Esophagus muscularis mucosa (tissue), 3 donors: ENCODE measurements around the gene VWA7.

ENCODE experiments used
- POLR2A ChIP-seq: fragments of 450-650 bp; IDR thresholded peaks from one replicate; pipeline ENCODE4 v1.6.1; 2017; ENCODE audit warnings: antibody characterized with exemption, moderate library complexity, mild to moderate bottlenecking, low read depth
- POLR2AphosphoS5 ChIP-seq, 2 donors: sonication (generic); formaldehyde crosslinking; IDR thresholded peaks; one replicate each; pipeline ENCODE4 v1.6.1; 2017; ENCODE audit warnings: antibody characterized with exemption in 2 of 2
- TF ChIP-seq, protein P1 (sequence below), 3 experiments: fragments of 200-600 bp in 2 of 3; fragments of 450-650 bp in 1 of 3; sonication (generic) in 2 of 3; IDR thresholded peaks; one replicate each; pipeline ENCODE4 v1.5.1; 2017 to 2019; ENCODE audit warnings: antibody characterized with exemption in 3 of 3, mild to moderate bottlenecking in 2 of 3, moderate library complexity in 1 of 3

DNA sequence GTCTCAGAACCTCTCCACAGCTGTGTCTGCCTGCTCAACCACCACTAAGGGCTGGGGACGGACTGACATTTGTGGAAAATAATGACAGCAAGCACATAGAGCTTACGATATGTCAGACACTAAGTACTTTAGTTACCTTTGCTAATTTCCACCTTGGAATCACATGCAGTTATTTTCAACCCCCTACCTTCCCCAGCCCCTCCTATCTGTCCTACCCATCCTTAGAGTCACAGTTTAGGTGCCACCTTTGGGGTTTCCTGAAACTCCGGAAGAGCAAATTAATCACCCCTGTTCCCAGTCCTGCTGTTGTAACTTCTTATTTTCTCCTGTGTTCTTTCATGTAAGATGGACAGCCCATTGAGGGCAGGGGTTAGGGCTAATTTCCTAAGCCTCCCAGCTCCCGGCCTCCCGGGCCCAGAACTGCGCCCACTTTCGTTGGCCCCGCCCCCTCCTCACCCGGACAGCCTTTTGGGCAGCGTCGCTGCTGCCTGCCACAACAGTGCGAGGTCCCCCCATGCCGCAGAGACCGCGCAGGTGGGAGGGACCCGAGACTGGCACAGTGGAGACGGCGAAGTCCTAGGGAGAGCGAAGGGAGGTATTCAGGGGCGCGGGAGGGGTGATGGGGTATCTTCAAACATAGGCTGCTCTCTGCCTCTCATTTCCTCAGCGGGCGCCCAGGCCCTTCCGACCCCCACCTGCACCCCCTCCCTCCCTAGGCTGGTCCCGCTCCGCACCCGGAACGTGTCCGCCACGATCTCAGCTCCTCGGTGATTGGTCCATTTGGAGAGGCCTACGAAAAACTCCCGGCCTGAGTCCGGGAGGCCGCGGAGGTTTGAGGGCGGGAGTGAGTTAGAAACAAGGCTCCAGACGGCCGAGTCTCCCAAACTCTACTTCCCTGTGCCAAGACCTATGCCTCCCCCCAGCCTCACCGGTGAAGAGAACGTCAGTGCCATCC is 49.1 kb downstream of the VWA7 start:
- TF ChIP-seq, protein P1, sequence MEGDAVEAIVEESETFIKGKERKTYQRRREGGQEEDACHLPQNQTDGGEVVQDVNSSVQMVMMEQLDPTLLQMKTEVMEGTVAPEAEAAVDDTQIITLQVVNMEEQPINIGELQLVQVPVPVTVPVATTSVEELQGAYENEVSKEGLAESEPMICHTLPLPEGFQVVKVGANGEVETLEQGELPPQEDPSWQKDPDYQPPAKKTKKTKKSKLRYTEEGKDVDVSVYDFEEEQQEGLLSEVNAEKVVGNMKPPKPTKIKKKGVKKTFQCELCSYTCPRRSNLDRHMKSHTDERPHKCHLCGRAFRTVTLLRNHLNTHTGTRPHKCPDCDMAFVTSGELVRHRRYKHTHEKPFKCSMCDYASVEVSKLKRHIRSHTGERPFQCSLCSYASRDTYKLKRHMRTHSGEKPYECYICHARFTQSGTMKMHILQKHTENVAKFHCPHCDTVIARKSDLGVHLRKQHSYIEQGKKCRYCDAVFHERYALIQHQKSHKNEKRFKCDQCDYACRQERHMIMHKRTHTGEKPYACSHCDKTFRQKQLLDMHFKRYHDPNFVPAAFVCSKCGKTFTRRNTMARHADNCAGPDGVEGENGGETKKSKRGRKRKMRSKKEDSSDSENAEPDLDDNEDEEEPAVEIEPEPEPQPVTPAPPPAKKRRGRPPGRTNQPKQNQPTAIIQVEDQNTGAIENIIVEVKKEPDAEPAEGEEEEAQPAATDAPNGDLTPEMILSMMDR (IDR thresholded peaks at IDR 0.05), result no peak
- TF ChIP-seq POLR2A (no peak), POLR2AphosphoS5 (IDR thresholded peaks at IDR 0.05) (no peak)
